Naive thymus-derived CD4-positive, alpha-beta T cell (primary cell): ENCODE results near the gene CTAGE1. TPM values are rescaled to one million over a fixed set of nuclear protein-coding genes. Genes with fewer than 3 reads are reported as not detected.
"Not testable (repeated sequence)": the region's sequence is repeated elsewhere in the genome, so short reads cannot be mapped to it uniquely, and the experiment has no call there.

Experiments
- ATAC-seq: fragments of 150-1000 bp; cut with Tn5 transposase; 2 replicates; pipeline ENCODE4 v1.10.0; 2021; ENCODE audit warnings: mild to moderate bottlenecking, moderate library complexity
- CTCF ChIA-PET: fragments of 350-600 bp; sonication (Branson Sonifier 250); formaldehyde crosslinking; loops from one replicate; lab custom pipeline; 2021; ENCODE audit warnings: antibody characterized with exemption; lab: Charles Lee
- POLR2A ChIA-PET: fragments of 350-600 bp; sonication (Branson Sonifier 250); formaldehyde crosslinking; loops from one replicate; lab custom pipeline; 2021; ENCODE audit warnings: antibody characterized with exemption, inconsistent platforms; lab: Charles Lee
- DNase-seq, 9 donors: peaks; one replicate each; pipeline versions ENCODE4 v3.0.0 to v3.0.0-alpha.2; 2020 to 2022; ENCODE audit warnings: mixed read lengths in 1 of 9
- H3K27ac ChIP-seq: one replicate; pipeline ENCODE4 v1.7.0; 2013; ENCODE audit warnings: mild to moderate bottlenecking, low read depth, low read length, moderate library complexity
- H3K27me3 ChIP-seq, 2 donors: one replicate each; pipeline ENCODE4 v1.7.0; 2013; ENCODE audit warnings: low read length in 2 of 2, mild to moderate bottlenecking in 2 of 2, moderate library complexity in 2 of 2; ENCODE audit not compliant: control insufficient read depth in 2 of 2, insufficient read depth in 2 of 2
- H3K36me3 ChIP-seq, 3 experiments: 1 replicate in 2 of 3; 2 replicates in 1 of 3; pipeline ENCODE4 v1.7.0; 2013; ENCODE audit warnings: low read length in 3 of 3, mild to moderate bottlenecking in 3 of 3, moderate library complexity in 1 of 3; ENCODE audit not compliant: insufficient read depth in 3 of 3, control insufficient read depth in 2 of 3
- H3K4me1 ChIP-seq, 2 donors: one replicate each; pipeline ENCODE4 v1.7.0; 2013; ENCODE audit warnings: low read length in 2 of 2, mild to moderate bottlenecking in 2 of 2, moderate library complexity in 1 of 2; ENCODE audit not compliant: control insufficient read depth in 2 of 2, insufficient read depth in 2 of 2
- H3K4me3 ChIP-seq: 2 replicates; pipeline ENCODE4 v1.7.0; 2013; ENCODE audit warnings: mild to moderate bottlenecking, low read length
- H3K9me3 ChIP-seq, 3 experiments: 1 replicate in 2 of 3; 2 replicates in 1 of 3; pipeline ENCODE4 v1.7.0; 2013; ENCODE audit warnings: low read length in 3 of 3; ENCODE audit not compliant: control insufficient read depth in 2 of 3
- H3K27ac Mint-ChIP-seq, 9 donors: one replicate each; pipeline ENCODE4 v1.8.0; 2020 to 2022; ENCODE audit warnings: mixed read lengths in 9 of 9, mild to moderate bottlenecking in 8 of 9, moderate library complexity in 5 of 9, inconsistent platforms in 2 of 9
- H3K27me3 Mint-ChIP-seq, 5 donors: one replicate each; pipeline ENCODE4 v1.8.0; 2021 to 2022; ENCODE audit warnings: mixed read lengths in 5 of 5, mild to moderate bottlenecking in 1 of 5
- H3K36me3 Mint-ChIP-seq, 5 donors: one replicate each; pipeline ENCODE4 v1.8.0; 2020 to 2022; ENCODE audit warnings: mixed read lengths in 5 of 5, mild to moderate bottlenecking in 3 of 5, inconsistent platforms in 1 of 5
- H3K4me1 Mint-ChIP-seq, 7 donors: one replicate each; pipeline ENCODE4 v1.8.0; 2020 to 2022; ENCODE audit warnings: mixed read lengths in 7 of 7, mild to moderate bottlenecking in 3 of 7, inconsistent platforms in 1 of 7
- H3K4me3 Mint-ChIP-seq, 10 donors: one replicate each; pipeline ENCODE4 v1.8.0; 2020 to 2022; ENCODE audit warnings: mild to moderate bottlenecking in 10 of 10, mixed read lengths in 10 of 10, moderate library complexity in 6 of 10, inconsistent platforms in 2 of 10
- H3K9me3 Mint-ChIP-seq, 11 donors: one replicate each; pipeline ENCODE4 v1.8.0; 2020 to 2022; ENCODE audit warnings: mixed read lengths in 11 of 11, mild to moderate bottlenecking in 4 of 11, inconsistent platforms in 1 of 11, moderate library complexity in 1 of 11
- intact Hi-C, 2 donors: fragments of 100-400 bp; cut with micrococcal nuclease; formaldehyde crosslinking; loops; one replicate each; pipeline ENCODE4 v1.15.1; 2023
- polyA plus RNA-seq, 2 donors: library from polyadenylated mRNA; unstranded; fragments of 300-500 nt; fragmentation: Illumina TruSeq; gene quantifications; one replicate each; pipeline ENCODE4 v1.2.3, GENCODE V29; 2021
- total RNA-seq, 6 experiments: library from RNA in 5 of 6; stranded (reverse) in 5 of 6; gene quantifications; 1 replicate in 5 of 6; 2 replicates in 1 of 6; pipeline ENCODE4 v1.2.3 and lab custom pipeline; 2021 to 2026

Gene CTAGE1
- total and polyA plus RNA-seq, 7 experiments from 2014 or later, result not detected

DNA sequence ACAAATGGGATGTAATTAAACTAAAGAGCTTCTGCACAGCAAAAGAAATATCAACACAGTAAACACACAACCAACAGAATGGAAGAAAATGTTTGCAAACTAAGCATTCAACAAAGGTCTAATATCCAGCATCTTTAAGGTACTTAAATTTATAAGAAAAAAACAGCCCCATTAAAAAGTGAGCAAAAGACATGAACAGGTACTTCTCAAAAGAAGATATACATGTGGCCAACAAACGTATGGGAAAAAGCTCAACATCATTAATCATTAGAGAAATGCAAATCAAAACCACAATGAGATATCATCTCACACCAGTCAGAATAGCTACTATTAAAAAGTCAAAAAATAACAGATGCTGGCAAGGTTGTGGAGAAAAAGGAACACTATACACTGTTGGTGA is 32.6 kb upstream of the CTAGE1 start:
- H3K36me3 Mint-ChIP-seq, H3K4me3 ChIP-seq, ATAC-seq, H3K4me3 Mint-ChIP-seq, H3K27ac ChIP-seq, H3K4me1 ChIP-seq, intact Hi-C loops, H3K4me1 Mint-ChIP-seq, H3K36me3 ChIP-seq, CTCF ChIA-PET, H3K27ac Mint-ChIP-seq, DNase-seq, POLR2A ChIA-PET, H3K9me3 ChIP-seq, H3K27me3 ChIP-seq: not testable (repeated sequence)
- H3K9me3 Mint-ChIP-seq, result peaks cover 3 to 36% (median 15%) of the 10 kb centered on the region in 11 donors
- peaks cover 0 to 18% (median 4%) of the 10 kb centered on the region in 5 donors for H3K27me3 Mint-ChIP-seq

DNA sequence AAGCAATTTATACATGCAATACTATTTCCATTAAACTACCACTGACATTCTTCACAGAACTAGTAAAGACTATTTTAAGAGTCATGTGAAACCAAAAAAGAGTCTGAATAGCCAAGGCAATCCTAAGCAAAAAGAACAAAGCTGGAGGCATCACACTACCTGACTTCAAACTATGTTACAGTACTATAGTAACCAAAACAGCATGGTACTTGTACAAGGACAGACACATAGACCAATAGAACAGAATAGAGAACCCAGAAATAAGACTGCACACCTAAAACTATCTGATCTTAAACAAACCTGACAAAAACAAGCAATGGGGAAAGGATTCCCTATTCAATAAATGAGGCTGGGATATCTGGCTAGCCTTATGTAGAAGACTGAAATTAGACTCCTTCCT is 32.0 kb upstream of the CTAGE1 start:
- H3K27ac Mint-ChIP-seq, H3K27ac ChIP-seq, H3K36me3 Mint-ChIP-seq, H3K4me3 Mint-ChIP-seq, H3K9me3 ChIP-seq, DNase-seq, H3K4me3 ChIP-seq, H3K4me1 Mint-ChIP-seq, POLR2A ChIA-PET, intact Hi-C loops, H3K27me3 ChIP-seq, CTCF ChIA-PET, H3K4me1 ChIP-seq, ATAC-seq, H3K36me3 ChIP-seq: not testable (repeated sequence)
- Mint-ChIP-seq H3K9me3 (peaks cover 3 to 36% (median 15%) of the 10 kb centered on the region in 11 donors), H3K27me3 (peaks cover 0 to 16% (median 4%) of the 10 kb centered on the region in 5 donors)

DNA sequence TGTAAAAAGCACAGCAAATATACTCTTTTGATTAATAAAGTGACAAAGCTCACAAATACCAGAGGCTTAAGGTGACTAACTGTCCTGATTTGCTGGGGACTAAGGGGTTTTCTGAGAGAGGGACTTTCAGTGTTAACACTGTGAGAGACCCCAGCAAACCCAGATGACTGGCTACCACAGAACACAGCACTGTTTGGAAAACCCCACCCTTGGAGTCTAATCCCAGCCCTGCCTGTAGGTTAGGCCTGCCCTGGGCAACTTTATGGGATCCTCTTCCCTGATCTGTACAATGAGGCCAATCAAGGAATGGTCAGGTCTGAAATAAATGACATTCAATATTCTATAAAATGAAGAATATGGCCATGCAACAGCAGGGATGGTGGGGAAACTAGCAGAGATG is 30.5 kb upstream of the CTAGE1 start:
- DNase-seq, result no peak
- Histone ChIP-seq H3K4me3 (no peak overlapping the region), H3K9me3 (no peaks in the 10 kb centered on the region), H3K27ac (no peak overlapping the region), H3K36me3 (no peaks in the 10 kb centered on the region), H3K4me1 (no peaks in the 10 kb centered on the region), H3K27me3 (no peaks in the 10 kb centered on the region)
- intact Hi-C loops, result no loop called here
- H3K9me3 Mint-ChIP-seq, result peaks cover 3 to 36% (median 15%) of the 10 kb centered on the region in 11 donors
- ChIA-PET CTCF (no interaction called here), POLR2A (no interaction called here)
- H3K4me3 Mint-ChIP-seq, result no peak overlapping the region
- H3K27ac Mint-ChIP-seq, result no peak overlapping the region
- no peak for ATAC-seq
- no peaks in the 10 kb centered on the region for H3K36me3 Mint-ChIP-seq
- H3K27me3 Mint-ChIP-seq, result peaks cover 0 to 9% (median 4%) of the 10 kb centered on the region in 5 donors
- H3K4me1 Mint-ChIP-seq, result peaks cover 0 to 8% (median 4%) of the 10 kb centered on the region in 7 donors

DNA sequence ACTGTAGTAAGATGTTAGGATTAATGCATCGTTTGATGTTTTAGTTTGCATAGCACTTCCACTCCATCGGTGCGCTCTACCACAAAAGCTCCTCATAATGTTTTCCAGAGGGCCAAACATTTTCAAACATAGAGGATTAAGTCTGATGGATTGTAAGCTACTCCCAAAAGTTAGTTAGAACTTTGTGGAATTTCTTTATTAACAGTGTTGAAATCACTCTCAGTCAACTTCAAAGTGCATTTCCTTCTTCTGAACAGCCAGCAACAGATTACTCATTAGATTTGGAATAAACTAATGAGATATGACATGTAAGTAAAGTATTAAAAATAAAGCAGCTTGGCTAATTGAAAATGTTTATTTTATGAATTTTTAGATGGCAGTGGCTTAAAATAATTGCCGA is 30.1 kb upstream of the CTAGE1 start:
- Histone ChIP-seq H3K4me1 (no peaks in the 10 kb centered on the region), H3K27me3 (no peaks in the 10 kb centered on the region), H3K9me3 (no peaks in the 10 kb centered on the region), H3K27ac (no peak overlapping the region), H3K36me3 (no peaks in the 10 kb centered on the region), H3K4me3 (no peak overlapping the region)
- Mint-ChIP-seq H3K4me1 (peaks cover 0 to 6% (median 2%) of the 10 kb centered on the region in 7 donors), H3K27me3 (peaks cover 0 to 4% (median 2%) of the 10 kb centered on the region in 5 donors), H3K9me3 (peaks cover 3 to 36% (median 15%) of the 10 kb centered on the region in 11 donors), H3K4me3 (no peak overlapping the region), H3K27ac (no peak overlapping the region), H3K36me3 (no peaks in the 10 kb centered on the region)
- no peak for DNase-seq
- intact Hi-C loops, result no loop called here
- no peak for ATAC-seq
- POLR2A ChIA-PET, result no interaction called here
- CTCF ChIA-PET, result no interaction called here

DNA sequence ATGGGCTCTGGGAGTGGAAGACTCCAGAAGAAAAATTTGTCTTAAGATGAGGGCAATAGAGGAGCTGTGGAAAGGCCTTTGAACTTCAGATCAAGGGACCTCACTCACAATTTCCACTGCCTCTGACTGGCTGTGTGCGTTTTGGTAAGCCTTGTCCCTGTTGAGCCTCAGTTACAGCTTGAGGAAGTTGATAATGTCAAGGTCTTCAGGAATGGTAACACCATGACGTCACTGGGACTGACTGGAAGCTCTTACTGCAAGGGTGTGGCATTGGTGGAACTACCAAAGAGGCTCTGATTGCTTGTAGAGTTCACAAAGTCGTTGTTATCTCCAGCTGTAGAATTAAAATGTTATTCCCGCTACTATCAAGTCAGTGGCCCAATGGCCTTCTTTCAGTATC is 29.2 kb upstream of the CTAGE1 start:
- H3K36me3 Mint-ChIP-seq, result no peaks in the 10 kb centered on the region
- H3K4me3 ChIP-seq, result no peak overlapping the region
- H3K4me3 Mint-ChIP-seq, result no peak overlapping the region
- H3K9me3 ChIP-seq, result no peaks in the 10 kb centered on the region
- ChIA-PET POLR2A (no interaction called here), CTCF (no interaction called here)
- peaks cover 3 to 36% (median 14%) of the 10 kb centered on the region in 11 donors for H3K9me3 Mint-ChIP-seq
- H3K27ac Mint-ChIP-seq, result no peak overlapping the region
- H3K4me1 Mint-ChIP-seq, result no peaks in the 10 kb centered on the region
- intact Hi-C loops, result no loop called here
- no peak overlapping the region for H3K27ac ChIP-seq
- no peaks in the 10 kb centered on the region for H3K4me1 ChIP-seq
- peaks cover 0 to 3% (median 0%) of the 10 kb centered on the region in 5 donors for H3K27me3 Mint-ChIP-seq
- ATAC-seq, result no peak
- DNase-seq, result no peak
- no peaks in the 10 kb centered on the region for H3K36me3 ChIP-seq
- H3K27me3 ChIP-seq, result no peaks in the 10 kb centered on the region

DNA sequence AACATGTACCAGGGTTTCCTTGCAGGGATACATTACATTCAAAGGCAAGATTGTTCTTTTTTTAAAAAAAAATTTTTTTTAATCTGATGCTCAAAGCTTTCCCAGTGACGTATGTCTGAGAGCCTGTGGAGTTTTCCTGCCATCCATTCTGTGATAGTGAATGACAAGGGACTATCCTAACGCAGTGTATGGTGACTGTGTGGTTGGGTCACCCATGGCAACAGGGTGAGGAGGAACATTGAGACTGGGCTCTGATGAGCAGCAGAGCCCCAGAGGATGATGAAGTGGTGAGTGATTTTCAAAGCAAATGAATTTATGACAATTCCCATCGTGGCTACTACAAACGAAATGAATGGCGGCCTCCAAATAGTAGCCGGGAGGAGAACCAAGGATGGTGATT is 28.6 kb upstream of the CTAGE1 start:
- H3K4me3 Mint-ChIP-seq, result no peak overlapping the region
- no peak for DNase-seq
- peaks cover 3 to 36% (median 14%) of the 10 kb centered on the region in 11 donors for H3K9me3 Mint-ChIP-seq

DNA sequence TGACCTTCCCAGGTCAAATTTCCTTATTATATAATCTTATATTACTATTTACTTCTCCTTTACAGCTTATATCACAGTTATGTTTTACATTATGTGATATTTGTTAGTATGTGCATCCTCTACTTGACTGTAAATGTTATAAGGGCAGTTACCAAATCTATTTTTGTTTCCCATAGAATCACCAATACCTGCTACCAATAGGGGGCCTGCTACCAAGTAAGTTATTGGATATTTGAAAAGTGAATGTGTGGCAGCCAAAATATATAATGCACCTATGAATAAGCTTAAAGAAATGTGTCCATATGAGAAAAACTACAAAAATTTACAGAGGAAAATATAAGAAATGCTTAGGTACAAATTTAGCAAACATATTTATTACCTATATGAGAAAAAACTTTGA is 23.9 kb upstream of the CTAGE1 start:
- POLR2A ChIA-PET, result no interaction called here
- Mint-ChIP-seq H3K27ac (no peak overlapping the region), H3K4me3 (no peak overlapping the region), H3K4me1 (no peaks in the 10 kb centered on the region), H3K27me3 (peaks cover 0 to 5% (median 0%) of the 10 kb centered on the region in 5 donors), H3K36me3 (no peaks in the 10 kb centered on the region), H3K9me3 (peaks cover 0 to 9% (median 0%) of the 10 kb centered on the region in 11 donors)
- no peaks in the 10 kb centered on the region for H3K27me3 ChIP-seq
- H3K9me3 ChIP-seq, result no peaks in the 10 kb centered on the region
- no peaks in the 10 kb centered on the region for H3K4me1 ChIP-seq
- DNase-seq (no peak), ATAC-seq (no peak)
- intact Hi-C loops, result no loop called here
- CTCF ChIA-PET, result no interaction called here
- no peaks in the 10 kb centered on the region for H3K36me3 ChIP-seq
- H3K4me3 ChIP-seq, result no peak overlapping the region
- no peak overlapping the region for H3K27ac ChIP-seq

More for the DNA sequence above, 28.6 kb upstream of the CTAGE1 start:
- H3K36me3 ChIP-seq, result no peaks in the 10 kb centered on the region
- no peak for ATAC-seq
- intact Hi-C loops, result no loop called here
- no peak overlapping the region for H3K4me3 ChIP-seq
- POLR2A ChIA-PET, result no interaction called here
- H3K27me3 ChIP-seq, result no peaks in the 10 kb centered on the region
- Mint-ChIP-seq H3K36me3 (no peaks in the 10 kb centered on the region), H3K27ac (no peak overlapping the region), H3K27me3 (peaks cover 0 to 3% (median 0%) of the 10 kb centered on the region in 5 donors), H3K4me1 (no peaks in the 10 kb centered on the region)
- CTCF ChIA-PET, result no interaction called here
- no peaks in the 10 kb centered on the region for H3K9me3 ChIP-seq
- no peaks in the 10 kb centered on the region for H3K4me1 ChIP-seq
- no peak overlapping the region for H3K27ac ChIP-seq
